NCI-H2081 treated with DMSO at 0.1 percent for 48 hours (cell line): Measurements from ENCODE around the gene RXFP4.
"Not testable (repeated sequence)": the region's sequence is repeated elsewhere in the genome, so short reads cannot be mapped to it uniquely, and the experiment has no call there.

Experiments used
- DNase-seq: peaks from one replicate; lab custom pipeline; 2025; lab: John Stamatoyannopoulos, UW

The RXFP4 gene, protein sequence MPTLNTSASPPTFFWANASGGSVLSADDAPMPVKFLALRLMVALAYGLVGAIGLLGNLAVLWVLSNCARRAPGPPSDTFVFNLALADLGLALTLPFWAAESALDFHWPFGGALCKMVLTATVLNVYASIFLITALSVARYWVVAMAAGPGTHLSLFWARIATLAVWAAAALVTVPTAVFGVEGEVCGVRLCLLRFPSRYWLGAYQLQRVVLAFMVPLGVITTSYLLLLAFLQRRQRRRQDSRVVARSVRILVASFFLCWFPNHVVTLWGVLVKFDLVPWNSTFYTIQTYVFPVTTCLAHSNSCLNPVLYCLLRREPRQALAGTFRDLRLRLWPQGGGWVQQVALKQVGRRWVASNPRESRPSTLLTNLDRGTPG

DNA sequence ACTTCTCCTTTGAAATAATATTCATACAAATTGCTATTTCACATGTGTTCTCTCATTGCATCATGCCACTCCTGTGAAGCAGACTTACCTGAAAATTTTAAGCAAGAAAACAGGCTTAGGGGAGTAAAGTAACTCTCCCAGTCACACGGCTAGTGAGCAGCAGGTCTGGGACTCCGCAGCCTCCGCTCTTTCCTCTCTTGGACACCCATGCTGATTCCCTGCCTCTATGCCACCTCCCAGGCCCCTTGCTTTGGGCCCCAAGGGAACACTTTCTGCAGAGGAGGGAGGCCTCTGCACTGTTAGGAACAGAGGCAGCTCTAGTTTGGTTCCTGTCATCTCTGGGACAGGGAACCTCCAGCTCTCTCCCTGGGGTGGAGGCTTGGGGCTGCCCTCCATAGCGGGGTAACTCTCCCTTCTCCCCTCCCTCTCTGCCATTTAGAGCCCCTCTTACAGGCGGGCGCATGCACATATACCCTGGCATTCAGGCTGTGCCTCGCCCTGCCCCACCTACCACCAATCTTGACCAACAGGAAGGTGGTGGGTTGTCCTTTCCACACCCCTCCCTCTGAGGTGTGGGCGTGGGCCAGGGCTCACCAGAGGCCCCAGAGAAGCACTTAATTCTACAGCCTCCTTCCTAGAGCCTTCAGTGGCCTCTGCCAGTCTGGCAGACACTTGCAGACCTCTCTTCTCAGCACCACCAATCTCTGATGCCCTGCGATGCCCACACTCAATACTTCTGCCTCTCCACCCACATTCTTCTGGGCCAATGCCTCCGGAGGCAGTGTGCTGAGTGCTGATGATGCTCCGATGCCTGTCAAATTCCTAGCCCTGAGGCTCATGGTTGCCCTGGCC lies at the start of gene RXFP4:
RXFP4 (plus strand) TSS at position 646 of the 852 bp plus-strand sequence; CDS start at position 718, 72 bp downstream.
- no peak for DNase-seq

DNA sequence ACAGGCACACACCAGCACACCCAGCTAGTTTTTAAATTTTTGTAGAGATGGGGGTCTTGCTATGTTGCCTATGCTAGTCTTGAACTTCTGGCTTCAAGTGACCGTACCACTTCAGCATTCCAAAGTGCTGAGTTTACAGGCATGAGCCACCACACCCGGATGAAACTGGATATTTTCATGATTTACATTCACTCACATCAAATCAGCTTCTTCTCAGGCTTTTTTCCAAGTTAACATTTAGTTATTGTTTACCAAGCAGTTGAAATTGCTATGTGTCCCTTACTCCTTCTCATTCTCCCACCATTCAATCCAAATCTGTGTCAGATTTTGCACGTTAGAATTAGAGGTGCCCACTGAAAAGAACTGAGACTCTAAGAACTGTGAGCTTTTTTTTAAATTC lies 48.6 kb upstream of the RXFP4 start:
- DNase-seq, result no peak

DNA sequence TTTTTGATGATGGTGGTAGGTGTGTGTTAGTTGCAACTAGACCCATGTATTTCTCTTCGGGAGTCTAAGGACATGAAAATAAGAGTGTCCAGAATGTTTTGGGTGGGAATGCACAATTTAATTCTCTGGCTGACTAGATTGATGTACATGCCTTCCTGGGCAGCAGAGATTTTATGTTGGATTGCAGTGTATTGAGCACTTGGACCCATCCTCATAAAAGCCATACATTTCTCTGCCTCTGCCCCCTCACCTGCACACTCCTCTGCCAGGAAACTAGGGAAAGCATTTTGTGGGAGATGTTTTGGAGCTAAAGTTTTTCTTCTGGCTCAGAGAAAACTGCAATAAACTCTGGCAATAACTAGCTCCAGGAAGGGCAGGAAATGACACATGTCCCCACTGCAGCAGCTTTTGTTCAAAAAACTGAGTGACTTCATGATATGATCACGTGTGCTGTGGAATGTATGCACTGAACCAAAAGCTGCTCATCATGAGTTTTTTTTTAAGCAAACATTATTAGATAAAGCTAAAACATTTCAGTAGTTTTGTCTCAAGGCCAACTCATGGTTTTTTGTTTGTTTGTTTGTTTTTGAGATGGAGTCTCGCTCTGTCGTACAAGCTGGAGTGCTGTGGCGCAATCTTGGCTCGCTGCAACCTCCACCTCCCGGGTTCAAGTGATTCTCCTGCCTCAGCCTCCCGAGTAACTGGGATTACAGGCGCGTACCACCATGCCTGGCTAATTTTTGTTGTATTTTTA lies 47.9 kb upstream of the RXFP4 start:
- DNase-seq, result no peak

DNA sequence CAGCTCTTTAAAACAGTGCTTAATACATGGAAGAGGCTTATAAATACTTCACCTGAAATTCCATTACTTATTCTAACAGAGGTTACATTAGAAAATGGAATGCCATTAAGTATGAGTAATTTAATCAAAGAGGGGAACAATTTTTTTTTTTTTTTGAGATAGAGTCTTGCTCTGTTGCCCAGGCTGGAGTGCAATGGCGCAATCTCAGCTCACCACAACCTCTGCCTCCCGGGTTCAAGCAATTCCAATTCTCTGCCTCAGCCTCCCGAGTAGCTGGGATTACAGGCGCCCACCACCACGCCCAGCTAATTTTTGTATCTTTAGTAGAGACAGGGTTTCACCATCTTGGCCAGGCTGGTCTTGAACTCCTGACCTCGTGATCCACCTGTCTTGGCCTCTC lies 45.8 kb upstream of the RXFP4 start:
- DNase-seq, result not testable (repeated sequence)

DNA sequence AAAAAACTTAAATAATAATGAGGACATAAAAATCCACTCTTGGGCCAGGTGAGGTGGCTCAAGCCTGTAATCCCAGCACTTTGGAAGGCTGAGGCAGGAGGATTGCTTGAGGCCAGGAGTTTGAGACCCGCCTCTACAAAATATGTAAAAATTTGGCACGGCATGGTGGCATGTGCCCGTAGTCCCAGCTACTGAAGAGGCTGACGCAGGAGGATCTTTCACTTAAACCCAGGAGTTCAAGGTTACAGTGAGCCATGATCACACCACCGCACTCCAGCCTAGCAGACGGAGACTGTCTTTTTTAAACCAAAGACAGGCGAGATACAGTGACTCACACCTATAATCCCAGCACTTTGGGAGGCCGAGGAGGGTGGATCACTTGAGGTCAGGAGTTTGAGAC lies 45.0 kb upstream of the RXFP4 start:
- not testable (repeated sequence) for DNase-seq

DNA sequence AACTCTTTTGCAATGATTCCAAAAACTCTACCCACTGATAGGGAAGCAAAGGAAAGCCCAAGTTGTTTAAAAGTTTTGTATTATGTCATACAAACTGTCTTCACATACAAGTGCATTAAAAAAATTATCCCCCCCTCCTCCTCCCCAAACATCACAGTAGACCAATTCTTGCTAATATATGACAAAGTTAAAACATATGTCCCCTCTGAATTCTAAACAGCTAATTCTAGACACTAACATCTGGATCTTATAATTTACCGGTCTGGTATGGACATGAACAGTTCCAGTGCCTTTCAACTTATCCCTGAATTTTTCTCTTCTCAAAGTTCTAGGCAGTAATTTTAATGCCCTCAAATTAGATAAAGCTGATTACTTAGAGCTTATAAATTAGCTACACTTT lies 43.7 kb upstream of the RXFP4 start:
- DNase-seq, result no peak

DNA sequence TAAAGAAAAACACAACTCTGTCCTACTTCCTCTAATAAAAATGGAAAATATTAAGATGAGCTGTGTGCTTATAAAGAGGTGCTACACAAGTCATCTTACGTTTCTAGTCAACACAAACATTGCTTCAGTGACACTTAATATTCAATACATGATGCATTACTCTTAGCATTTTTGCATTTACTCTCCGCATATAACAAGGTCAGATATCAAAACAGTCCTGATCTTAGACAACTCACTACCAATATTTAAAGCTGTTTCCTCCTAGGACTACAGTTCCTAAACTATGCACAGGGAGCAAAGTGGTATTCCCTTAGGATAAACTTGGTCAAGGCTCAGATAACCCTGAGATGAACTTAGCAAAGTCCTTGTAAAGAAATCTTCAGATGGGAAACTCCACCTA lies 42.5 kb upstream of the RXFP4 start:
- DNase-seq, result no peak

DNA sequence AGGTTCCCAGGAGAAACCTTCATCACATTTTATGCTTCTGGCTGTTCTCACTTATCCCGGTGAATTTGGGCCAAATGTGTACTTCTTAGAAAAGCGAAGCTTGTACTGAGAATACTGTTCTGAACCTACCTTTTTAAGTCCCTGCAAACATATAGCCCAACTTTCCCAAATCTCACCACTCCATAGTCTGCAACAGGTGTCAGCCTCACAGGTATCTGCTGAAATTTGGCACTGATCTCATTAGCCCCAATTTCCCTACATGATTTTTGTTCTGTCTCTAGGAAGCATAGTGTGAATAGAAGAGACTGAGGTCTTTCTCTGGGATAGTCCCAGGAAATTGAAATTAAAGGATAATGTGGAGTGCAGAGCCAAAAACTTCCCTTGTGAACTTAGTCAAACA lies 41.8 kb upstream of the RXFP4 start:
- DNase-seq, result no peak

DNA sequence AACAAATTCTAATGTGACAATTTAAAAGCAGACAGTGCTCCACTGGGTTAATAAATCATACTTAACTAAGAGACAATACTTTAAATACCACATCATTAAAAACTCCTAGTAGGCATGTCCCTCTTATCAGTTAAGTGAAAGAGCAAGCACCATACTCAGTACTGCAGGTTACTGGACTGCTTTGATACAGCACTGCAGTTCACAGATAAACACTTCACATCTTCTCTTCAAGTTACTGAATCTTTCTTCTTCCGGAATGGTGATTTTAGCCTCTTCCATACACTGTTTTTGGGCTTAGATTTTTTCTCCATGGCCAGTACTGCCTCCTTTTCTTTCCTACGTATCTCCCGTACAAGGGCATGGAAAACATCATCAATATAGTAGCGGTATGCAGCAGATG lies 41.3 kb upstream of the RXFP4 start:
- DNase-seq, result no peak

DNA sequence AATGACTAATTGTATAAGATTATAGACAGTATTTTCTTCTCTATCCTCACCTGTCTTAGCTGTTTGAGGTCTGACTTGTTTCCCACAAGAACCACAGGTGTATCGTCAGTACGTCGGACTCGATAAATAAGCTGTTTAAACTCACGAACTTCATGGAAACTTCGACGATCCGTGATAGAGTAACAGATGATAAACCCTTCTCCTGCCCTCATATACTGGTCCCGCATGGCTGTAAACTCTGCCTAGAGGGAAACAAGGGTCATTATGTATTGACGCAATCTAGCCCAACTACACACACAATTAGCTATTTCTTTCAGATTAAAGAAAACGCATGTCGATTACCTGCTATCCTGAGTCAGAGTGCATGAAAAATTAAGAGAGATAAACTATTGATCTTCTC lies 37.2 kb upstream of the RXFP4 start:
- no peak for DNase-seq

DNA sequence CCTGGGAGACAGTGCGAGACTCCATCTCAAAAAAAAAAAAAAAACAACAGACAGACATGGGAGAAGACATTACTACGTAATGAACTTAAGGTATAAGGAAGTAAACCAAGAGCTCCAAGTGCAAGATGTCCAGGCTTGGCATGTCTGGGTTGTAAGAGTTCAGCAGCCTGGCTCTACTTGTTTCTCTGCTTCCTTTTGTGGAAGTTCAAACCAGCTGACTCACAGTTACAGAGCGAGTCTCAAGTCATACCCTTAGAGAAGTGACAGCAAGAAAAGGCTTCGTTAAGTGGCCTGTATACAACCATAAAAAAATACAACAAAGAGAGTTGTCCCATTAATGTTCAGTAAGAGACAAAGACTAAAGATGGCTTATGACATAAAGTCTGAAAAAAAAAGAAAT lies 31.5 kb upstream of the RXFP4 start:
- DNase-seq, result no peak

DNA sequence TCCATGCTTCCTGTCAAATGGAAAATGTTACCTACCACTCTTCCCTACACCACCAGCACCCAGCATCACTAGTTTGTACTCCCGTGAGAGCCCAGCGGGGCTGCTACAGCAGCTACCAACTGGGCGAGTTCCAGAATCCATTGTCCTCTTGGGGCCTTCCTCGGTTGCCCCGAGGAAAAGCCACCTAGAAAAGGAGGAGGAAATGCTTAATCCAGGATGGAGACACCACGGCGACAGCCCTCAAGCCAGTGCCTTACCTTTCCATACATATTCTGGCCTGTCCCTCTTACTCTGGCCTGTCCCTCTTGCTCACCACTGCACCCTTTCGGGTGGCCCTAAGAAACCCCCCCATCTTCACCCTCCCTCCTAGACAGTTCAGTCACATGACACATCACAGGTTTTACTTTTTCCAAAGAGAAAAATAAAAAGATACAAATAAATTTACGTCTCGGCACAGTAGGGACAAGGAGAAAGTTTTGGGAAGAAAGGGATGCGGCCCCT lies 30.8 kb upstream of the RXFP4 start:
- no peak for DNase-seq

DNA sequence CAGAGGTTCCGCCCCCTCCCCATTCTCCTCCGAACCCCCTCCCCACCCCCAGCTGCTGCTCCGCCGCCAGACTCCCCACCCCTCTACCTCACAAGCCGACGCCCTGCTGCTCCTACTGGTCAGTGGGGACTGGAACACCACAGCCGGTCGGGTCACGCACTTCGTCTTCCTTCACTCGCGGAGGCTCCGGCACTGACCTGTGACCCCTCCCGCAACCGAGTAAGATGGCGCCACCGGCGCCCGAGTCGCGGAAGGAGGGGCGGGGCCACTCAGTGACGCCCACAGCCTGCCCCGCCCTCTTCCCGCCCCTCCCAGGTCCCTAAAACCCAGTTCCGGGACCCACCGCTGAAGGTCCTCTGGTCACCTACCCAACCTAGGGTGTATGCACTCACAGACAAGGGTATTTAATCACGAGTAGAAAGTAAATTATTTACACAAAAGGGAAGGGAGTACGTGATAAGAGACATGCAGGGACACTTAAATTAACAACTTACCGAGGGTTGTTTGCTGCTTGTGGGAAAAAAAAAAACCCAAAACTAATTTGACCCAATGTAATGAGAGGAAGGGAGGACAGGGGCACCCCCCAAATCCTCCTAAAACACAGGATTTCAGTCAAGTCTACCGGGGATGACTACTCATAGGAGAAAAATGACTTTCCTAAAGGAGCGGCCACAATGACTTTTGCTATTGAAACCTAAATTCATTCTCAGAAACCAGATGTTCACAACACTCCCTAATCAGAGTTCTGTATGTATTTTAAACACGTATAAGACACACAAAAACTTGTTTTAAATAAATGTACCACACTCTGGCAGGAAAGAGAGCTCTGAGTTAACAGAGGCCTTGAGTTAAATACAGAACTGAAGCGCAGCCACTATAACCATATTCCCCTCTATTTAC lies 30.0 kb upstream of the RXFP4 start, which contains the start of gene RIT1:
RIT1 (minus strand) TSS at position 194 of the 900 bp plus-strand sequence. CDS start 588 bp downstream, outside the sequence.
- peak; percentile 41 for DNase-seq

DNA sequence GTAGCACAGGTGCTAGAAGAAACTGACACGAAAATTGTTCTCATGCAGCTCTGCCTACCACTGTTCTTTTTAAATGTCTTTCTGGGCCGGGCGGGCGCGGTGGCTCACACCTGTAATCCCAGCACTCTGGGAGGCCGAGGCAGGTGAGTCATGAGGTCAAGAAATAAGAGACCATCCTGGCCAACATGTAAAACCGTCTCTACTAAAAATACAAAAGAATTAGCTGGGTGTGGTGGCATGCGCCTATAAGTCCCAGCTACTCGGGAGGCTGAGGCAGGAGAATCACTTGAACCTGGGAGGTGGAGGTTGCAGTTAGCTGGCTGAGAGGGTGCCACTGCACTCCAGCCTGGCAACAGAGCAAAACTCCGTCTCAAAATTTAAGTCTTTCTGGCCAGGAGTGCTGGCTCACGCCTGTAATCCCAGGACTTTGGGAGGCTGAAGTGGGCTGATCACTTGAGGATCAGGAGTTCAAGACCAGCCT lies 29.3 kb upstream of the RXFP4 start:
- DNase-seq, result no peak

DNA sequence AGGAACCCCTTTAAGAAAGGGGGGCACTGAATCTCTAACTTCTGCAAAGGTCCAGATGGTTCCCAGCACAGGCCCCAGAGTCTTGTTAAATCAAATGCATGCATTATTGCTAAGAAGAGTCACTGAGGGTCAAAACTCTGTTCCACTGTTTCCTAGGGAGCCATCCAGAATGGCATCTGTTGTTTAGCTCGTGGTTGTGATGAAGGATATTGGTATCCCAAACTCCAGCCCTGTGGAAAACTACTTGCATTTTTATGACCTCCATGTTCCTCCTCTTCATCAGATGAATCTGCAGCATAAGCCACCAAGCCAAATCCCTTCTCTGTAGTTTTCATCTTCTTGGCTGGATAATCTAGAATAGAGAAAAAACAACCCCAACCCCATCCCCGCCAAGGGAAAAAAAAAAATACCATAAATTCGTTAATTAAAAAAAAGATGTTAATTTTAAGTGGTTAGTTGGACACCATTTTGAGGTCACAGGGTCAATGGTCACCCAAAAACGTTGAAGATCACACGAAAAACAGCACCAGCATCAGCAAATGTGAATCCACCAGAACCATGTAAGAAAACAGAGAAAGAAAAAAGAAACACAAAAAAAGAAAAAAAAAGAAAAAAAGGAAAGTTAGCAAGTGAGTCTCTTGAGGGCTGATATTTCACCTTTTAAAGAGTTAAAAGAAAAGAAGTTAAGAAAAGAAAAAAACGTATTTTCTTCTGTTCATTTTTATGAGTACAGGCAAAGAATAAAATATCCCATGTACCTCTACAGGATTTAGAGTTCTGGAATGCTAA lies 27.3 kb upstream of the RXFP4 start:
- DNase-seq, result no peak

DNA sequence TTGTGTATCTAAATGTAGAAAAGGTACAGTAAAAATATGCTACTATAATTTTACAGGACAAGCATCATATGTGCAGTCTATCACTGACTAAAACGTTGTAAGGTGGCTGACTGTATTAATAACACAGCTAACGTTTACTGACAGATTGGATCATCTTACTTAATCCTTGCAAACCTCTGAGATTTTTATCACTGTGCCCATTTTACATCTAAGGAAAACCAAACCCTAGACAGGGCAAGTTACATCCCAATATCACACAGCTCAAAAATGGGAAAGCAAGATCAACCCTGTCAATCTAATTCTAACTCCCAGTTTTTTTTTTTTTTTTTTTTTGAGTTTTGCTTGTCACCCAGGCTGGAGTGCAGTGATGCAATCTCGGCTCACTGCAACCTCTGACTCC lies 22.8 kb upstream of the RXFP4 start:
- DNase-seq, result no peak

DNA sequence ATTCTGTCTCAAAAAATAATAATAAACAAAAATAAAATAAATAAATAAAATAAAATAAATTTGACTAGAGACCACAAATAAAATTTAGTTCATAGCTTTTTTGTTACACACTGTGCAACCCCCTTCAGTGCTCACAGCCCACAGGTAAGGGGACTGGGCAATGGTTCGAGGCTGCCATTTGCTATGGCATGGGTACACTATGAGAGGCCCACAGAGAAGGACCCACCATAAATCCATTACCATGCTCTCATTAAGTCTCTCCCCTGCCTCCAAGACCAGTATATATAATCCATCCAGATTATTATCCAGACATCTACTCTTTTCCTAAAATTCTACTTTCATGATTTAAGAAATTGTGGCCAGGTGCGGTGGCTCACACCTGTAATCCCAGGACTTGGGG lies 21.6 kb upstream of the RXFP4 start:
- no peak for DNase-seq

DNA sequence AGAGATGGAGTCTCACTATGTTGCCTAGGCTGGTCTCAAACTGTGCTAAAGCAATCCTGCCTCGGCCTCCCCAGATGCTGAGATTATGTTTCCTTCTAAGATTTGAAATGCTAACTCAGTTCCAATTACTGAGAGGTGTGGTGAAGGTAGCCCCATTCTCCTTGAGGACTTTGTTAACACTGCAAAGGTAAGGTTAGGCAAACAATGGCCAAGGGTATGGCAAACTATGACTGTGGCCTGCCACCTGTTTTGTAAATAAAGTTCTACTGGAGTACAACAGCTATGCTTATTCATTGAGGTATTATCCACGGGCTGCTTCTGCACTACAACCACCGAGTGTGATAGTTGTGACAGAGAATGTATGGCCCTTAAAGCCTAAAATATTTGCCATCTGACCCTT lies 20.7 kb upstream of the RXFP4 start:
- DNase-seq, result no peak

DNA sequence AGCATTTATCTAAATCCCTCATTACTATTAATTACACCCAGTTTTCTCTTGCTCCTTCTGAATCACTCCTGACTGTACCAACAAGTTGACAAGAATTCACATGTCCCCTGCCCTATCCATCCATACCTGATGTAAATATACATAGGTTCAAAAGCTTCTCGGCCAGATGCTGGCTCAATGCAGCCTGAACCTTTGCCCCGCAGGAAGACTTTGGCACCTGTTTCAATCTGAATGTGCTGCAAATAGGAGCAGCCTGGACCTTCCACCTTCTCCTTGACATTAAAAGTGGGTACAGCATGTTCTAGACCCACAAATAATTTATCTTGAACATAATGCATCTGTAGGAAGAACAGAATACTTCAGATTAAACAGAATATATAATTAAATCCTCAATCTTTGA lies 15.9 kb upstream of the RXFP4 start:
- DNase-seq, result no peak

DNA sequence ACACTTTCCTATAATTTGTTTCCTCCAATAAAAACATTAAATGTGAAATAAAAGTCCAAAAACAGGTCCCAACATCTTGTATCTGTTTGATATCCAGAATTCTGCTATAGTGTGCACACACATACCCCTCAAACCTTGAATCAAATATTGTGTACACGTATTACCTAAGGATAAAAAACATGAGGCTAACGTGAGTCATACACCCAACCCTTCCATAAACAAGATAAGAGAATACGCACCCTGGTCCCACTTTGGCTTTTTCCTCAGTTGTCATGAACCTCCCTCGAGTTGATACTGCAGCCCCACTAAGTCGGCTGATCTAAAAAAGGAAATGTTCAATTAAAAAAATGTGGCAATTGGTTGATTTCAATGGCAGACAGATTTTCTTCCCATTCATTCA lies 12.4 kb upstream of the RXFP4 start:
- DNase-seq, result no peak
